GM18868 (cell line): ENCODE results near the gene PLSCR1.
"Not testable (repeated sequence)": the region's sequence is repeated elsewhere in the genome, so short reads cannot be mapped to it uniquely, and the experiment has no call there.

ENCODE experiments used
- ATAC-seq: cut with Tn5 transposase; IDR thresholded peaks from one replicate; pipeline ENCODE4 v1.9.1; 2021; ENCODE audit warnings: mild to moderate bottlenecking, moderate library complexity; ENCODE audit not compliant: unreplicated experiment

Gene PLSCR1

GRCh38 chr3:146519810-146520209 is 24.6 kb downstream of the PLSCR1 start:
- ATAC-seq, result no peak

GRCh38 chr3:146517684-146518435 is 26.5 kb downstream of the PLSCR1 start:
- ATAC-seq, result no peak

GRCh38 chr3:146513386-146514051 is 30.9 kb downstream of the PLSCR1 start:
- no peak for ATAC-seq

GRCh38 chr3:146511402-146512134 is 32.8 kb downstream of the PLSCR1 start:
- no peak for ATAC-seq

- no peak for ATAC-seq
Measured at GRCh38 chr3:146507331-146508120, 36.9 kb downstream of the PLSCR1 start.

- ATAC-seq, result no peak
Measured at GRCh38 chr3:146505516-146505915, 38.9 kb downstream of the PLSCR1 start.

GRCh38 chr3:146504498-146505197 is 39.8 kb downstream of the PLSCR1 start:
- ATAC-seq, result no peak

GRCh38 chr3:146503461-146504202 is 40.8 kb downstream of the PLSCR1 start:
- peak; percentile 98 for ATAC-seq

GRCh38 chr3:146502887-146503460 is 41.4 kb downstream of the PLSCR1 start:
- ATAC-seq, result no peak

- peak; percentile 35 for ATAC-seq
Measured at GRCh38 chr3:146501752-146502151, 42.7 kb downstream of the PLSCR1 start.

- no peak for ATAC-seq
Measured at GRCh38 chr3:146499701-146500100, 44.7 kb downstream of the PLSCR1 start.

- ATAC-seq, result no peak
Measured at GRCh38 chr3:146498002-146498736, 46.2 kb downstream of the PLSCR1 start.

- ATAC-seq, result not testable (repeated sequence)
Measured at GRCh38 chr3:146497145-146497843, 47.1 kb downstream of the PLSCR1 start.

- no peak for ATAC-seq
Measured at GRCh38 chr3:146496726-146497125, 47.7 kb downstream of the PLSCR1 start.

- ATAC-seq, result no peak
Measured at GRCh38 chr3:146496251-146496650, 48.2 kb downstream of the PLSCR1 start.

- ATAC-seq, result no peak
Measured at GRCh38 chr3:146493761-146494160, 50.6 kb downstream of the PLSCR1 start.

- ATAC-seq, result no peak
Measured at GRCh38 chr3:146493221-146493620, 51.2 kb downstream of the PLSCR1 start.

- ATAC-seq, result no peak
Measured at GRCh38 chr3:146491303-146491702, 53.1 kb downstream of the PLSCR1 start.
